Dermis blood vessel endothelial cell (primary cell): ENCODE measurements around the gene RARG. TPM values are rescaled to one million over a fixed set of nuclear protein-coding genes. Genes with fewer than 3 reads are reported as not detected.
"Not testable (repeated sequence)": the region's sequence is repeated elsewhere in the genome, so short reads cannot be mapped to it uniquely, and the experiment has no call there.

ENCODE experiments used
- DNase-seq: peaks from one replicate; pipeline ENCODE4 v3.0.0; 2010
- total RNA-seq: library from RNA; depleted of rRNA; stranded (reverse); fragments of >200 nt; gene quantifications from 2 replicates; pipeline ENCODE4 v1.2.3, GENCODE V29; 2014

RARG gene
- total RNA-seq, 1 donor from 2014 or later: 11.7 TPM

GRCh38 chr12:53166837-53167236, 65.2 kb downstream of the RARG start:
- no peak for DNase-seq

- DNase-seq: not testable (repeated sequence)
These were observed 69.0 kb downstream of the RARG start for GRCh38 chr12:53163008-53163407.

- no peak for DNase-seq
These were observed 70.7 kb downstream of the RARG start for GRCh38 chr12:53161119-53161911.

GRCh38 chr12:53160673-53161072, 71.3 kb downstream of the RARG start:
- DNase-seq: no peak

Other genes with a start within 250 kb of the RARG start
- gene EIF4B, start 225.8 kb downstream of the RARG start, total RNA-seq: 1,240 and 1,351 TPM in 2 replicates
- gene TNS2, start 182.1 kb downstream of the RARG start, total RNA-seq: 56.2 and 56.5 TPM in 2 replicates
- 13.1 and 16.5 TPM in 2 replicates for gene SPRYD3, start 152.8 kb downstream of the RARG start, total RNA-seq
- gene IGFBP6, start 134.5 kb downstream of the RARG start, total RNA-seq: 4.9 and 7.0 TPM in 2 replicates
- not detected in 2 replicates for gene SOAT2, start 128.7 kb downstream of the RARG start, total RNA-seq
- gene ZNF740, start 51.5 kb downstream of the RARG start, total RNA-seq: 13.0 and 14.5 TPM in 2 replicates
- 2.9 and 6.5 TPM in 2 replicates for gene CSAD, start 51.3 kb downstream of the RARG start, total RNA-seq
- 0.19 and 0.34 TPM in 2 replicates for gene ITGB7, start 25.0 kb downstream of the RARG start, total RNA-seq
- 4.8 and 16.5 TPM in 2 replicates for gene ESPL1, start 36.1 kb upstream of the RARG start, total RNA-seq
- 185 and 491 TPM in 2 replicates for gene PFDN5, start 63.3 kb upstream of the RARG start, total RNA-seq
- 35.2 and 43.1 TPM in 2 replicates for gene MYG1, start 67.5 kb upstream of the RARG start, total RNA-seq
- gene AAAS, start 89.4 kb upstream of the RARG start, total RNA-seq: 38.6 and 44.3 TPM in 2 replicates
- gene SP7, start 104.1 kb upstream of the RARG start, total RNA-seq: not detected in 2 replicates
- 32.7 and 47.1 TPM in 2 replicates for gene SP1, start 148.0 kb upstream of the RARG start, total RNA-seq
- gene AMHR2, start 191.6 kb upstream of the RARG start, total RNA-seq: not detected in 2 replicates
- gene PRR13, start 209.5 kb upstream of the RARG start, total RNA-seq: 12.6 and 18.0 TPM in 2 replicates
- gene PCBP2, start 219.9 kb upstream of the RARG start, total RNA-seq: 417 and 525 TPM in 2 replicates